Measurements from ENCODE around the gene MYPOP.

MYPOP gene

GRCh38 chr19:45876411-45877197 is 25.8 kb downstream of the MYPOP start:
- Histone ChIP-seq H4K20me1 (ENCODE audit: insufficient read depth, low read length) (no peaks in the 10 kb centered on the region), H3K79me2 (ENCODE audit: low read length) (no peaks in the 10 kb centered on the region), H3K4me3 (ENCODE audit: low read length) (no peak overlapping the region), H3K27me3 (replicated peaks; ENCODE audit: insufficient read depth, low read length) (peaks cover 58% of the 10 kb centered on the region), H3K4me1 (ENCODE audit: low read length) (peaks cover 6% of the 10 kb centered on the region), H3K27ac (ENCODE audit: low read length) (no peak overlapping the region), H2AFZ (ENCODE audit: low read length) (no peak overlapping the region), H3K9me2 (replicated peaks; ENCODE audit: insufficient read depth, low read length) (no peaks in the 10 kb centered on the region), H3K4me2 (ENCODE audit: low read depth, low read length) (no peak overlapping the region), H3K36me3 (replicated peaks; ENCODE audit: insufficient read depth, low read length) (no peaks in the 10 kb centered on the region), H3K9ac (ENCODE audit: low read length) (no peak overlapping the region), H3K9me3 (replicated peaks; ENCODE audit: insufficient read depth, low read length) (no peaks in the 10 kb centered on the region), H3F3A (ENCODE audit: insufficient read depth, low read length) (no peaks in the 10 kb centered on the region)
- TF ChIP-seq EZH2phosphoT487 (IDR thresholded peaks at IDR 0.05; ENCODE audit: low read length) (no peak), CTCF (IDR thresholded peaks at IDR 0.05; ENCODE audit: low read length) (no peak), EZH2 (optimal IDR thresholded peaks at IDR 0.05; ENCODE audit: low read depth, low read length) (no peak)
- no peak for DNase-seq

GRCh38 chr19:45876161-45876410 is 26.3 kb downstream of the MYPOP start:
- DNase-seq, result no peak
- H3K79me2 ChIP-seq (ENCODE audit: low read length), result no peaks in the 10 kb centered on the region
- no peaks in the 10 kb centered on the region for H3K36me3 ChIP-seq (replicated peaks; ENCODE audit: insufficient read depth, low read length)
- H3K4me1 ChIP-seq (ENCODE audit: low read length), result peaks cover 1% of the 10 kb centered on the region; the same call in 1 of the 2 replicates
- TF ChIP-seq CTCF (IDR thresholded peaks at IDR 0.05; ENCODE audit: low read length) (no peak), EZH2 (optimal IDR thresholded peaks at IDR 0.05; ENCODE audit: low read depth, low read length) (no peak), EZH2phosphoT487 (IDR thresholded peaks at IDR 0.05; ENCODE audit: low read length) (no peak)
- H3K9ac ChIP-seq (ENCODE audit: low read length), result no peak overlapping the region
- H3K9me3 ChIP-seq (replicated peaks; ENCODE audit: insufficient read depth, low read length), result no peaks in the 10 kb centered on the region
- H4K20me1 ChIP-seq (ENCODE audit: insufficient read depth, low read length), result no peaks in the 10 kb centered on the region
- H2AFZ ChIP-seq (ENCODE audit: low read length), result no peak overlapping the region
- H3K27me3 ChIP-seq (replicated peaks; ENCODE audit: insufficient read depth, low read length), result peaks cover 64% of the 10 kb centered on the region
- H3F3A ChIP-seq (ENCODE audit: insufficient read depth, low read length), result no peaks in the 10 kb centered on the region
- no peaks in the 10 kb centered on the region for H3K9me2 ChIP-seq (replicated peaks; ENCODE audit: insufficient read depth, low read length)
- no peak overlapping the region for H3K4me2 ChIP-seq (ENCODE audit: low read depth, low read length)
- no peak overlapping the region for H3K27ac ChIP-seq (ENCODE audit: low read length)
- H3K4me3 ChIP-seq (ENCODE audit: low read length), result no peak overlapping the region

DNA sequence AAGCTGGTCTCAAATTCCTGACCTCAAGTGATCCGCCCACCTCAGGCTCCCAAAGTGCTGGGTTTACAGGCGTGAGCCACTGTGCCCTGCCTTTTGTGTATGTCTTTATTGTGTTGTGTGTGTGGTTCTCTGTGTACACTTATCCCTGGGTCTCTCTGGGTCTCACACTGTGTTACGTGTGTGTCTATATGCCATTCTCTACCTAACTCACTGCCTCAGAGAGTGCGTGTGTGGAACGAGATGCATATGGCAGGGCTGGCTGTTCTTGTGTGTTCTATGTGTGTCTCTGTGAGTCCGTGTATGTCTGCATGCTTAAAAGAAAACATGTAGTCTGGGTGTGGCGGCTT is 27.8 kb downstream of the MYPOP start:
- H3K36me3 ChIP-seq (replicated peaks; ENCODE audit: insufficient read depth, low read length), result no peaks in the 10 kb centered on the region
- H3K4me3 ChIP-seq (ENCODE audit: low read length), result no peak overlapping the region
- H3K27me3 ChIP-seq (replicated peaks; ENCODE audit: insufficient read depth, low read length), result peaks cover 73% of the 10 kb centered on the region
- H3K4me2 ChIP-seq (ENCODE audit: low read depth, low read length), result no peak overlapping the region
- H3F3A ChIP-seq (ENCODE audit: insufficient read depth, low read length), result no peaks in the 10 kb centered on the region
- H3K4me1 ChIP-seq (ENCODE audit: low read length), result no peaks in the 10 kb centered on the region
- H3K79me2 ChIP-seq (ENCODE audit: low read length), result no peaks in the 10 kb centered on the region
- H3K9ac ChIP-seq (ENCODE audit: low read length), result no peak overlapping the region
- H3K9me3 ChIP-seq (replicated peaks; ENCODE audit: insufficient read depth, low read length), result no peaks in the 10 kb centered on the region
- H3K9me2 ChIP-seq (replicated peaks; ENCODE audit: insufficient read depth, low read length), result no peaks in the 10 kb centered on the region
- H4K20me1 ChIP-seq (ENCODE audit: insufficient read depth, low read length), result no peaks in the 10 kb centered on the region
- DNase-seq, result no peak
- H2AFZ ChIP-seq (ENCODE audit: low read length), result no peak overlapping the region
- TF ChIP-seq EZH2phosphoT487 (IDR thresholded peaks at IDR 0.05; ENCODE audit: low read length) (no peak), CTCF (IDR thresholded peaks at IDR 0.05; ENCODE audit: low read length) (no peak), EZH2 (optimal IDR thresholded peaks at IDR 0.05; ENCODE audit: low read depth, low read length) (no peak)
- no peak overlapping the region for H3K27ac ChIP-seq (ENCODE audit: low read length)
